HCT116 (cell line): ENCODE measurements around the gene PXMP2.

ENCODE experiments used
- CEBPB ChIP-seq: IDR thresholded peaks from 2 replicates; pipeline ENCODE4 v1.6.1; 2012; ENCODE audit warnings: low read depth
- EGR1 ChIP-seq: IDR thresholded peaks from 2 replicates; pipeline ENCODE4 v1.6.1; 2012; ENCODE audit warnings: low read depth
- EZH2 ChIP-seq: fragments of 200-600 bp; sonication (generic); IDR thresholded peaks from 2 replicates; pipeline ENCODE4 v1.6.1; 2017; ENCODE audit warnings: antibody characterized with exemption, mixed run types
- EZH2phosphoT487 ChIP-seq: fragments of 200-600 bp; IDR thresholded peaks from 2 replicates; pipeline ENCODE4 v1.6.1; 2018; ENCODE audit warnings: antibody characterized with exemption, borderline replicate concordance
- FOSL1 ChIP-seq: IDR thresholded peaks from 2 replicates; pipeline ENCODE4 v1.6.1; 2012; ENCODE audit warnings: low read depth
- POLR2A ChIP-seq: IDR thresholded peaks from 2 replicates; pipeline ENCODE4 v1.7.0; 2011; ENCODE audit warnings: borderline replicate concordance; ENCODE audit not compliant: insufficient read depth, insufficient read length; ENCODE audit errors: extremely low read depth
- POLR2AphosphoS5 ChIP-seq: IDR thresholded peaks from 2 replicates; pipeline ENCODE4 v1.6.1; 2011; ENCODE audit warnings: mild to moderate bottlenecking, low read depth, low read length, moderate library complexity
- SP1 ChIP-seq: IDR thresholded peaks from 2 replicates; pipeline ENCODE4 v1.6.1; 2012; ENCODE audit warnings: low read depth
- SRF ChIP-seq: IDR thresholded peaks from 2 replicates; pipeline ENCODE4 v1.6.1; 2012; ENCODE audit warnings: low read depth
- YY1 ChIP-seq: IDR thresholded peaks from 2 replicates; pipeline ENCODE4 v1.6.1; 2011; ENCODE audit warnings: low read length, low read depth, moderate library complexity, mild to moderate bottlenecking; ENCODE audit not compliant: insufficient replicate concordance; ENCODE audit errors: extremely low read depth
- ZNF274 ChIP-seq: fragments of 200-500 bp; sonication (Bioruptor generic); IDR thresholded peaks from 2 replicates; pipeline ENCODE4 v1.6.1; 2014; ENCODE audit warnings: mild to moderate bottlenecking, low read depth, low read length, inconsistent platforms
- TF ChIP-seq, protein P1 (sequence below): IDR thresholded peaks from 2 replicates; pipeline ENCODE4 v1.6.1; 2012; ENCODE audit warnings: low read depth
- TF ChIP-seq, protein P2 (sequence below), 3 experiments: fragments of 200-600 bp in 1 of 3; sonication (generic) in 1 of 3; IDR thresholded peaks in 2 of 3; conservative IDR thresholded peaks in 1 of 3; 2 replicates each; pipeline ENCODE4 v1.5.1; 2012 to 2017; ENCODE audit warnings: low read depth in 2 of 3, low read length in 2 of 3, antibody characterized with exemption in 1 of 3, borderline replicate concordance in 1 of 3, control low read depth in 1 of 3, mild to moderate bottlenecking in 1 of 3, mixed read lengths in 1 of 3, mixed run types in 1 of 3, moderate library complexity in 1 of 3; ENCODE audit not compliant: insufficient read depth in 1 of 3

DNA sequence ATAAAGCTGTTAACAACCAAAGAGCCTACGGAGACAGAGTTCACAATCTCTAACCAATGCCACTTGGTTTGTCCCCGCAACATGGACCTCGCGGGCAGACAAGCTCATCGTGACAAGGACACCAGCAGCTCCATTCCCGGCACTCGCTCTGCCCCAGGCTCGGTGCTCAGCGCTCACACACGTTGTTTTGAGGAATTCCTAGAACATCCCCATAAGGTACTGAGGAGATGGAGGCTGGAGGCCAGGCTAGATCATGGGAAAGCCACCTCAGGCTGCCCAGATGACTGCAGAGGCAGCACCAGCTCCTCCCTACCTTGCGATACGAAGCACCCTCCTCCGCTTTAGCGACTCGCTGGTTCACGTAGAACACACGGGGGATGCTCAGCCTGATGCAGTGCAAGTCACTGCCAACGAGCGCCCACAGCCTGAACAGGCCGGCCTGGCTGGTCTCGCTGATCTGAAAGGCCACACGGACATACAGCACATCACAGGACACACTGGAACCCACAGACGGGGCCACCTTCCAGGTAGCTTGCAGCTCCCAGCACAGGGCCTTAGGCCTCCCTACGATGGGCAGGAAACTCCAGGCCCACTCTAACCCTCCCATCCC, 38.7 kb upstream of the PXMP2 start:
- TF ChIP-seq EZH2 (no peak), FOSL1 (no peak), CEBPB (no peak), ZNF274 (no peak), SP1 (no peak), POLR2A (no peak), YY1 (no peak), POLR2AphosphoS5 (no peak), EZH2phosphoT487 (no peak), EGR1 (no peak), SRF (no peak)
- TF ChIP-seq, protein P1, sequence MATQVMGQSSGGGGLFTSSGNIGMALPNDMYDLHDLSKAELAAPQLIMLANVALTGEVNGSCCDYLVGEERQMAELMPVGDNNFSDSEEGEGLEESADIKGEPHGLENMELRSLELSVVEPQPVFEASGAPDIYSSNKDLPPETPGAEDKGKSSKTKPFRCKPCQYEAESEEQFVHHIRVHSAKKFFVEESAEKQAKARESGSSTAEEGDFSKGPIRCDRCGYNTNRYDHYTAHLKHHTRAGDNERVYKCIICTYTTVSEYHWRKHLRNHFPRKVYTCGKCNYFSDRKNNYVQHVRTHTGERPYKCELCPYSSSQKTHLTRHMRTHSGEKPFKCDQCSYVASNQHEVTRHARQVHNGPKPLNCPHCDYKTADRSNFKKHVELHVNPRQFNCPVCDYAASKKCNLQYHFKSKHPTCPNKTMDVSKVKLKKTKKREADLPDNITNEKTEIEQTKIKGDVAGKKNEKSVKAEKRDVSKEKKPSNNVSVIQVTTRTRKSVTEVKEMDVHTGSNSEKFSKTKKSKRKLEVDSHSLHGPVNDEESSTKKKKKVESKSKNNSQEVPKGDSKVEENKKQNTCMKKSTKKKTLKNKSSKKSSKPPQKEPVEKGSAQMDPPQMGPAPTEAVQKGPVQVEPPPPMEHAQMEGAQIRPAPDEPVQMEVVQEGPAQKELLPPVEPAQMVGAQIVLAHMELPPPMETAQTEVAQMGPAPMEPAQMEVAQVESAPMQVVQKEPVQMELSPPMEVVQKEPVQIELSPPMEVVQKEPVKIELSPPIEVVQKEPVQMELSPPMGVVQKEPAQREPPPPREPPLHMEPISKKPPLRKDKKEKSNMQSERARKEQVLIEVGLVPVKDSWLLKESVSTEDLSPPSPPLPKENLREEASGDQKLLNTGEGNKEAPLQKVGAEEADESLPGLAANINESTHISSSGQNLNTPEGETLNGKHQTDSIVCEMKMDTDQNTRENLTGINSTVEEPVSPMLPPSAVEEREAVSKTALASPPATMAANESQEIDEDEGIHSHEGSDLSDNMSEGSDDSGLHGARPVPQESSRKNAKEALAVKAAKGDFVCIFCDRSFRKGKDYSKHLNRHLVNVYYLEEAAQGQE: no peak
- TF ChIP-seq, protein P2, sequence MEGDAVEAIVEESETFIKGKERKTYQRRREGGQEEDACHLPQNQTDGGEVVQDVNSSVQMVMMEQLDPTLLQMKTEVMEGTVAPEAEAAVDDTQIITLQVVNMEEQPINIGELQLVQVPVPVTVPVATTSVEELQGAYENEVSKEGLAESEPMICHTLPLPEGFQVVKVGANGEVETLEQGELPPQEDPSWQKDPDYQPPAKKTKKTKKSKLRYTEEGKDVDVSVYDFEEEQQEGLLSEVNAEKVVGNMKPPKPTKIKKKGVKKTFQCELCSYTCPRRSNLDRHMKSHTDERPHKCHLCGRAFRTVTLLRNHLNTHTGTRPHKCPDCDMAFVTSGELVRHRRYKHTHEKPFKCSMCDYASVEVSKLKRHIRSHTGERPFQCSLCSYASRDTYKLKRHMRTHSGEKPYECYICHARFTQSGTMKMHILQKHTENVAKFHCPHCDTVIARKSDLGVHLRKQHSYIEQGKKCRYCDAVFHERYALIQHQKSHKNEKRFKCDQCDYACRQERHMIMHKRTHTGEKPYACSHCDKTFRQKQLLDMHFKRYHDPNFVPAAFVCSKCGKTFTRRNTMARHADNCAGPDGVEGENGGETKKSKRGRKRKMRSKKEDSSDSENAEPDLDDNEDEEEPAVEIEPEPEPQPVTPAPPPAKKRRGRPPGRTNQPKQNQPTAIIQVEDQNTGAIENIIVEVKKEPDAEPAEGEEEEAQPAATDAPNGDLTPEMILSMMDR (IDR thresholded peaks at IDR 0.05 in 2 of 3, conservative IDR thresholded peaks at IDR 0.05 in 1 of 3; ENCODE audit: borderline replicate concordance in 1 of 3, insufficient read depth in 1 of 3, low read depth in 2 of 3, low read length in 2 of 3): no peak
